ENCODE results near the gene KRTAP13-1. TPM values are rescaled to one million over a fixed set of nuclear protein-coding genes. Genes with fewer than 3 reads are reported as not detected.

KRTAP13-1 gene
- polyA plus RNA-seq (not detected in 2 replicates), polyA minus RNA-seq (not detected in 2 replicates)

GRCh38 chr21:30395731-30396130 lies at the start of gene KRTAP13-1:
TSS of gene KRTAP13-1 (plus strand) at chr21:30396031. CDS start at chr21:30396087, 56 bp downstream.
- H3K9me2 ChIP-seq (ENCODE audit: insufficient read depth, low read length) = no peaks in the 10 kb centered on the region
- no peak within 1 kb of the TSS for H3K27ac ChIP-seq (ENCODE audit: low read length)
- H3K79me2 ChIP-seq (replicated peaks; ENCODE audit: insufficient read depth, low read length) = no peaks in the 10 kb centered on the region
- no peaks in the 10 kb centered on the region for H3K36me3 ChIP-seq (ENCODE audit: insufficient read depth, low read length)
- H4K20me1 ChIP-seq (ENCODE audit: insufficient read depth) = no peaks in the 10 kb centered on the region
- no peak within 1 kb of the TSS for H2AFZ ChIP-seq (ENCODE audit: low read depth, low read length)
- no peak within 1 kb of the TSS for H3K4me2 ChIP-seq (ENCODE audit: low read length)
- H3K4me3 ChIP-seq (ENCODE audit: low read length) = no peak within 1 kb of the TSS
- H3K9me3 ChIP-seq (ENCODE audit: low read length) = no peaks in the 10 kb centered on the region
- H3K27me3 ChIP-seq (ENCODE audit: insufficient read depth, low read depth, low read length) = no peaks in the 10 kb centered on the region
- no peak for TF ChIP-seq EP300 (conservative IDR thresholded peaks at IDR 0.05; ENCODE audit: poor library complexity, severe bottlenecking)
- no peak for TF ChIP-seq POLR2AphosphoS5 (IDR thresholded peaks at IDR 0.05)
- TF ChIP-seq SMC3 (conservative IDR thresholded peaks at IDR 0.05; ENCODE audit: poor library complexity) = no peak
- TF ChIP-seq RAD21 (conservative IDR thresholded peaks at IDR 0.05) = no peak
- TF ChIP-seq CTCF (IDR thresholded peaks at IDR 0.05; ENCODE audit: poor library complexity, severe bottlenecking) = no peak
- TF ChIP-seq EZH2 (IDR thresholded peaks at IDR 0.05; ENCODE audit: borderline replicate concordance, insufficient read depth, low read length, poor library complexity, severe bottlenecking) = no peak
- TF ChIP-seq REST (IDR thresholded peaks at IDR 0.05; ENCODE audit: borderline replicate concordance) = no peak
- TF ChIP-seq TAF1 (IDR thresholded peaks at IDR 0.05; ENCODE audit: low read depth) = no peak
- TF ChIP-seq MXI1 (conservative IDR thresholded peaks at IDR 0.05; ENCODE audit: poor library complexity, severe bottlenecking) = no peak
- H3F3A ChIP-seq (ENCODE audit: insufficient read depth, low read length, poor library complexity, severe bottlenecking) = peaks cover 10% of the 10 kb centered on the region
- H3K9ac ChIP-seq (ENCODE audit: low read length) = no peak within 1 kb of the TSS

DNA sequence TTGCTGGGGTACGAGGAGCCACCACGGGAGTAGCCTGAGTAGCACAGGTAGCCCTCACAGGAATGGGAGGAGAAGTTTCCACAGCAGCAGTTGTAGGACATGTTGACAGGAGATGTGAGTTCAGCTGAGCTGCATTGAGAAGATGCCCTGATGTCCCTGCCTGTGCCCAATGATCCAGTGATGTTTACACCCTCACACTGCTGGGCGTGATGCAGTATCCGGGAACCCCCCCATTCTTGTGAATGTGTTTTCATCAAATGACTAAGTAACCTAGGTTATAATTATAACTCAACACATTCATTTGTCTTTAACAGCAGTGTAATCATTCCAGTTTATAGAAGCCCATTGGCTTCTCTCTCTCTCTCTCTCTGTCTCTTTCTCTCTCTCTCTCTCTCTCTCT lies 47.3 kb upstream of the KRTAP13-1 start, which contains the start of gene KRTAP23-1:
Gene KRTAP23-1 (minus strand): TSS at position 101 of the 400 bp plus-strand sequence. CDS start 0 bp downstream, at position 101.
- H3K27ac ChIP-seq (ENCODE audit: low read length) = no peak within 1 kb of the TSS
- no peaks in the 10 kb centered on the region for H4K20me1 ChIP-seq (ENCODE audit: insufficient read depth)
- H3K4me2 ChIP-seq (ENCODE audit: low read length) = no peak within 1 kb of the TSS
- no peaks in the 10 kb centered on the region for H3K9me3 ChIP-seq (ENCODE audit: low read length)
- H3F3A ChIP-seq (ENCODE audit: insufficient read depth, low read length, poor library complexity, severe bottlenecking) = no peaks in the 10 kb centered on the region
- H3K4me3 ChIP-seq (ENCODE audit: low read length) = no peak within 1 kb of the TSS
- no peak within 1 kb of the TSS for H3K9ac ChIP-seq (ENCODE audit: low read length)
- TF ChIP-seq EP300 (conservative IDR thresholded peaks at IDR 0.05; ENCODE audit: poor library complexity, severe bottlenecking) = no peak
- no peak for TF ChIP-seq SMC3 (conservative IDR thresholded peaks at IDR 0.05; ENCODE audit: poor library complexity)
- TF ChIP-seq RAD21 (conservative IDR thresholded peaks at IDR 0.05) = no peak
- TF ChIP-seq EZH2 (IDR thresholded peaks at IDR 0.05; ENCODE audit: borderline replicate concordance, insufficient read depth, low read length, poor library complexity, severe bottlenecking) = no peak
- no peak for TF ChIP-seq TAF1 (IDR thresholded peaks at IDR 0.05; ENCODE audit: low read depth)
- no peak for TF ChIP-seq POLR2AphosphoS5 (IDR thresholded peaks at IDR 0.05)
- no peak for TF ChIP-seq REST (IDR thresholded peaks at IDR 0.05; ENCODE audit: borderline replicate concordance)
- TF ChIP-seq MXI1 (conservative IDR thresholded peaks at IDR 0.05; ENCODE audit: poor library complexity, severe bottlenecking) = no peak
- no peak for TF ChIP-seq CTCF (IDR thresholded peaks at IDR 0.05; ENCODE audit: poor library complexity, severe bottlenecking)
- H3K27me3 ChIP-seq (ENCODE audit: insufficient read depth, low read depth, low read length) = no peaks in the 10 kb centered on the region
- no peaks in the 10 kb centered on the region for H3K9me2 ChIP-seq (ENCODE audit: insufficient read depth, low read length)
- no peak within 1 kb of the TSS for H2AFZ ChIP-seq (ENCODE audit: low read depth, low read length)
- H3K36me3 ChIP-seq (ENCODE audit: insufficient read depth, low read length) = no peaks in the 10 kb centered on the region
- no peaks in the 10 kb centered on the region for H3K79me2 ChIP-seq (replicated peaks; ENCODE audit: insufficient read depth, low read length)

Measured in neural cell (in vitro differentiated cells).